CD14-positive monocyte (primary cell): ENCODE data around the gene KCNN2. TPM values are rescaled to one million over a fixed set of nuclear protein-coding genes. Genes with fewer than 3 reads are reported as not detected.

Experiments used
- DNase-seq, 3 donors: peaks; one replicate each; pipeline ENCODE4 v3.0.0-alpha.2; 2011 to 2022
- H2AFZ ChIP-seq: 2 replicates; pipeline ENCODE4 v1.6.0; 2012; ENCODE audit warnings: mild to moderate bottlenecking, low read depth, low read length, inconsistent platforms; ENCODE audit not compliant: insufficient read depth, poor library complexity, severe bottlenecking
- H3K27ac ChIP-seq, 2 donors: 1 replicate in 1 of 2; 2 replicates in 1 of 2; pipeline ENCODE4 v1.5.1; 2012 to 2013; ENCODE audit warnings: low read length in 2 of 2, control low read depth in 1 of 2, inconsistent platforms in 1 of 2, low read depth in 1 of 2, mild to moderate bottlenecking in 1 of 2
- H3K27me3 ChIP-seq, 2 donors: one replicate each; pipeline versions ENCODE4 v1.6.0 to v1.6.1; 2011 to 2013; ENCODE audit warnings: low read length in 2 of 2; ENCODE audit not compliant: control insufficient read depth in 2 of 2, insufficient read depth in 2 of 2
- H3K36me3 ChIP-seq, 2 donors: replicated peaks in 1 of 2; 1 replicate in 1 of 2; 2 replicates in 1 of 2; pipeline versions ENCODE4 v1.5.1 to v1.6.1; 2012 to 2013; ENCODE audit warnings: low read length in 2 of 2, control low read depth in 1 of 2, inconsistent platforms in 1 of 2, mild to moderate bottlenecking in 1 of 2; ENCODE audit not compliant: insufficient read depth in 2 of 2, control insufficient read depth in 1 of 2
- H3K4me1 ChIP-seq, 2 donors: 1 replicate in 1 of 2; 2 replicates in 1 of 2; pipeline versions ENCODE4 v1.5.1 to v1.6.1; 2012 to 2013; ENCODE audit warnings: low read length in 2 of 2, control low read depth in 1 of 2, inconsistent platforms in 1 of 2, mild to moderate bottlenecking in 1 of 2, moderate library complexity in 1 of 2; ENCODE audit not compliant: insufficient read depth in 2 of 2, control insufficient read depth in 1 of 2
- H3K4me2 ChIP-seq: replicated peaks from 2 replicates; pipeline ENCODE3; 2012; ENCODE audit warnings: low read length, moderate library complexity, mild to moderate bottlenecking; ENCODE audit not compliant: poor library complexity, severe bottlenecking; ENCODE audit errors: extremely low read depth
- H3K4me3 ChIP-seq, 3 experiments: fragments of 200-600 bp in 1 of 3; sonication (generic) in 1 of 3; replicated peaks in 1 of 3; 1 replicate in 2 of 3; 2 replicates in 1 of 3; pipeline ENCODE4 v1.5.1; 2011 to 2013; ENCODE audit warnings: low read length in 3 of 3, mild to moderate bottlenecking in 3 of 3, control low read depth in 2 of 3, low read depth in 2 of 3, inconsistent platforms in 1 of 3, moderate library complexity in 1 of 3
- H3K79me2 ChIP-seq: 2 replicates; pipeline ENCODE4 v1.6.0; 2012; ENCODE audit warnings: mild to moderate bottlenecking, control low read depth, inconsistent platforms, low read length, moderate library complexity; ENCODE audit not compliant: insufficient read depth
- H3K9ac ChIP-seq: 2 replicates; pipeline ENCODE4 v1.6.0; 2017; ENCODE audit warnings: low read length, mild to moderate bottlenecking; ENCODE audit not compliant: insufficient read depth, poor library complexity, severe bottlenecking
- H3K9me3 ChIP-seq, 2 donors: replicated peaks in 1 of 2; 1 replicate in 1 of 2; 2 replicates in 1 of 2; pipeline versions ENCODE4 v1.5.1 to v1.6.1; 2012 to 2013; ENCODE audit warnings: low read length in 2 of 2, control low read depth in 1 of 2; ENCODE audit not compliant: control insufficient read depth in 1 of 2, insufficient read depth in 1 of 2
- H4K20me1 ChIP-seq: 2 replicates; pipeline ENCODE4 v1.6.0; 2012; ENCODE audit warnings: mild to moderate bottlenecking, low read length, control low read depth, moderate library complexity; ENCODE audit not compliant: insufficient read depth
- H3K27ac Mint-ChIP-seq, 7 donors: one replicate each; pipeline ENCODE4 v1.8.0; 2020; ENCODE audit warnings: mild to moderate bottlenecking in 7 of 7, mixed read lengths in 7 of 7, moderate library complexity in 6 of 7, inconsistent platforms in 2 of 7
- H3K27me3 Mint-ChIP-seq, 3 donors: one replicate each; pipeline ENCODE4 v1.8.0; 2021 to 2022; ENCODE audit warnings: low read depth in 3 of 3, mild to moderate bottlenecking in 3 of 3, mixed read lengths in 3 of 3, moderate library complexity in 3 of 3, inconsistent platforms in 1 of 3
- H3K36me3 Mint-ChIP-seq, 2 donors: one replicate each; pipeline ENCODE4 v1.8.0; 2020; ENCODE audit warnings: mixed read lengths in 2 of 2, inconsistent platforms in 1 of 2, mild to moderate bottlenecking in 1 of 2
- H3K4me1 Mint-ChIP-seq: one replicate; pipeline ENCODE4 v1.8.0; 2020; ENCODE audit warnings: mild to moderate bottlenecking, mixed read lengths
- H3K4me3 Mint-ChIP-seq, 2 donors: one replicate each; pipeline ENCODE4 v1.8.0; 2020; ENCODE audit warnings: mild to moderate bottlenecking in 2 of 2, mixed read lengths in 2 of 2, moderate library complexity in 1 of 2
- H3K9me3 Mint-ChIP-seq, 7 donors: one replicate each; pipeline ENCODE4 v1.8.0; 2020 to 2022; ENCODE audit warnings: mixed read lengths in 7 of 7, mild to moderate bottlenecking in 6 of 7, moderate library complexity in 6 of 7, inconsistent platforms in 2 of 7
- WGBS: methylation state at CpG from one replicate; pipeline ENCODE4 v1.1.5; 2013; ENCODE audit warnings: missing lambda C conversion rate; ENCODE audit not compliant: insufficient coverage; 5-methylcytosine and 5-hydroxymethylcytosine counted together
- intact Hi-C, 2 donors: fragments of 100-400 bp; cut with micrococcal nuclease; formaldehyde crosslinking; loops; one replicate each; pipeline versions ENCODE4 v1.15.0 to v1.15.1; 2023
- polyA minus RNA-seq: library from RNA; depleted of rRNA, polyadenylated mRNA; stranded (reverse); fragments of >200 nt; gene quantifications from 2 replicates; pipeline ENCODE4 v1.2.3, GENCODE V29; 2012
- polyA plus RNA-seq, 3 donors: library from polyadenylated mRNA; depleted of rRNA in 1 of 3; unstranded in 2 of 3; stranded (reverse) in 1 of 3; fragments of 300-500 nt in 2 of 3; fragments of >200 nt in 1 of 3; fragmentation: Illumina TruSeq in 2 of 3; gene quantifications; 1 replicate in 2 of 3; 2 replicates in 1 of 3; pipeline ENCODE4 v1.2.3, GENCODE V29; 2012 to 2021
- total RNA-seq, 12 experiments: library from RNA in 1 of 12; stranded (reverse) in 1 of 12; fragments of 120-200 nt in 1 of 12; gene quantifications; one replicate each; pipeline ENCODE4 v1.2.4 and lab custom pipeline; 2013 to 2026; ENCODE audit warnings: mixed read lengths in 6 of 12, inconsistent platforms in 1 of 12
- TF ChIP-seq, protein P1 (sequence below): fragments of 200-600 bp; IDR thresholded peaks from one replicate; pipeline ENCODE4 v1.8.0; 2022; ENCODE audit warnings: antibody characterized with exemption, mild to moderate bottlenecking

KCNN2 gene
- 0.08 TPM for total RNA-seq (2013)
- polyA plus RNA-seq (not detected), polyA minus RNA-seq (not detected in 2 replicates), total RNA-seq (lab: John Stamatoyannopoulos, UW) (0 to 1.8 (median 0) reads per million in 11 experiments)

DNA sequence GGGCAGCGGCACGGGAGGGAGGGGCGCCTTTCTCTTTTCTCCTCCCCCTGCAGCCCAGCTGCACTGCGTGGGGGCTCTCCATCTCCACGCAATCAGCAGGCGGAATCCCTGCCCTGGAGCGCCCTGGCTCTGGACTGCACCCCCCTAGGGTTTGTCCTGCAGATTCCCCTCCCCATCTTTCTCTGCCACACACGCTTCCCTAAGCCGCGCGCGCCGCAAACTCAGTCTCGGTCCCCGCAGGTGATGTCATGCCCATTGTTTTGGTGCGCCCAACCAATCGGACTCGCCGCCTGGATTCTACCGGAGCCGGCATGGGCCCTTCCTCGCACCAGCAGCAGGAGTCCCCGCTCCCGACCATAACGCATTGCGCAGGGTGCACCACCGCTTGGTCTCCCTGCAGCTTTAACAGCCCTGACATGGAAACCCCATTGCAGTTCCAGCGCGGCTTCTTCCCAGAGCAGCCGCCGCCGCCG, at the start of gene KCNN2:
KCNN2 (plus strand) TSS at position 347 of the 473 bp plus-strand sequence; CDS start at position 417, 70 bp downstream.
- TF ChIP-seq, protein P1, sequence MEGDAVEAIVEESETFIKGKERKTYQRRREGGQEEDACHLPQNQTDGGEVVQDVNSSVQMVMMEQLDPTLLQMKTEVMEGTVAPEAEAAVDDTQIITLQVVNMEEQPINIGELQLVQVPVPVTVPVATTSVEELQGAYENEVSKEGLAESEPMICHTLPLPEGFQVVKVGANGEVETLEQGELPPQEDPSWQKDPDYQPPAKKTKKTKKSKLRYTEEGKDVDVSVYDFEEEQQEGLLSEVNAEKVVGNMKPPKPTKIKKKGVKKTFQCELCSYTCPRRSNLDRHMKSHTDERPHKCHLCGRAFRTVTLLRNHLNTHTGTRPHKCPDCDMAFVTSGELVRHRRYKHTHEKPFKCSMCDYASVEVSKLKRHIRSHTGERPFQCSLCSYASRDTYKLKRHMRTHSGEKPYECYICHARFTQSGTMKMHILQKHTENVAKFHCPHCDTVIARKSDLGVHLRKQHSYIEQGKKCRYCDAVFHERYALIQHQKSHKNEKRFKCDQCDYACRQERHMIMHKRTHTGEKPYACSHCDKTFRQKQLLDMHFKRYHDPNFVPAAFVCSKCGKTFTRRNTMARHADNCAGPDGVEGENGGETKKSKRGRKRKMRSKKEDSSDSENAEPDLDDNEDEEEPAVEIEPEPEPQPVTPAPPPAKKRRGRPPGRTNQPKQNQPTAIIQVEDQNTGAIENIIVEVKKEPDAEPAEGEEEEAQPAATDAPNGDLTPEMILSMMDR, result no peak
- peaks cover 0 to 5% of the 10 kb centered on the region in 2 donors for H3K4me1 ChIP-seq
- Mint-ChIP-seq H3K36me3 (peaks cover 0 to 3% of the 10 kb centered on the region in 2 donors), H3K27me3 (peaks cover 68 to 76% (median 68%) of the 10 kb centered on the region in 3 donors), H3K4me1 (no peaks in the 10 kb centered on the region), H3K4me3 (peak within 1 kb of the TSS in 1 of 2 donors; percentile 89), H3K9me3 (peaks cover 0 to 7% (median 2%) of the 10 kb centered on the region in 7 donors), H3K27ac (peak within 1 kb of the TSS in 1 of 7 donors; percentile 48)
- no peak within 1 kb of the TSS for H3K4me3 ChIP-seq
- H4K20me1 ChIP-seq, result no peaks in the 10 kb centered on the region
- no peak for DNase-seq
- no peak within 1 kb of the TSS for H3K27ac ChIP-seq
- peaks cover 43 to 78% of the 10 kb centered on the region in 2 donors for H3K27me3 ChIP-seq
- WGBS, result 1% methylated on average over 33 of the region's 33 CpGs
- intact Hi-C loops, result no loop called here
- H2AFZ ChIP-seq, result no peak within 1 kb of the TSS
- no peaks in the 10 kb centered on the region for H3K9me3 ChIP-seq
- H3K9ac ChIP-seq, result no peak within 1 kb of the TSS
- H3K79me2 ChIP-seq, result no peaks in the 10 kb centered on the region
- no peaks in the 10 kb centered on the region for H3K36me3 ChIP-seq
- H3K4me2 ChIP-seq, result peak within 1 kb of the TSS; percentile 44

DNA sequence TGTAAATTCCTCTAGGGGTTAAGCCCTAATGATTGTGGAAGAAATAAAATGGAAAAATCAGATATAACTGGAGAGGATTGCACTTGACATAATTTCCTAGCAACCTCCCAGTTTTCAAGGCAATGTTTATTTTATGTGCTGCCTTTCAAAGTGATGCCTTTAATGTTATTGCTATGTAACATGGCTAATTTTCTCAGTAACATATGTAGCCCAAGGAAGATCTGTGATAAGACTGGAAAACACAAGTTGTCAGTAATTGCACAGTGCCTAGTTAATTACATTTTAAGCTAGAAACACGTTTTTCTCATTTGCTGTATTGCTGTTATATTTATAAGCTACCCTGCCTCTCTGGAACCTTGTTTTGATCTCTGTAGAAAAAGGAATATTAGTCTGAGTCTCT, 49.2 kb upstream of the KCNN2 start:
- Histone ChIP-seq H3K4me3 (no peak overlapping the region), H4K20me1 (no peaks in the 10 kb centered on the region), H3K27me3 (no peaks in the 10 kb centered on the region), H3K4me2 (no peak overlapping the region), H3K79me2 (no peaks in the 10 kb centered on the region), H3K4me1 (no peaks in the 10 kb centered on the region), H3K9ac (no peak overlapping the region), H3K27ac (no peak overlapping the region), H3K36me3 (no peaks in the 10 kb centered on the region), H2AFZ (no peak overlapping the region), H3K9me3 (no peaks in the 10 kb centered on the region)
- no peak for DNase-seq
- Mint-ChIP-seq H3K4me1 (no peaks in the 10 kb centered on the region), H3K27me3 (peaks cover 0 to 3% (median 0%) of the 10 kb centered on the region in 3 donors), H3K9me3 (no peaks in the 10 kb centered on the region), H3K36me3 (no peaks in the 10 kb centered on the region), H3K27ac (no peak overlapping the region), H3K4me3 (no peak overlapping the region)
- no CpG with 5 or more reads among the region's 1 CpG for WGBS
- intact Hi-C loops, result no loop called here
- TF ChIP-seq, protein P1, result no peak
